HepG2 (cell line): ENCODE results near the gene TRERF1. TPM values are rescaled to one million over a fixed set of nuclear protein-coding genes. Genes with fewer than 3 reads are reported as not detected.

ENCODE experiments used
- ADNP ChIP-seq: sonication (generic); formaldehyde crosslinking; IDR thresholded peaks from 2 replicates; pipeline ENCODE4 v1.4.0; 2020; ENCODE audit warnings: missing genetic modification reagents
- HMGA1 ChIP-seq: sonication (generic); formaldehyde crosslinking; conservative IDR thresholded peaks from 2 replicates; pipeline ENCODE4 v1.4.0; 2020; ENCODE audit warnings: missing genetic modification reagents
- HNRNPK ChIP-seq: fragments of 200-400 bp; formaldehyde crosslinking; IDR thresholded peaks from 2 replicates; pipeline ENCODE4 v1.6.1; 2018; ENCODE audit warnings: low read length, low read depth, moderate library complexity, mild to moderate bottlenecking; ENCODE audit not compliant: poor library complexity, severe bottlenecking
- HNRNPLL ChIP-seq: fragments of 200-400 bp; formaldehyde crosslinking; IDR thresholded peaks from 2 replicates; pipeline ENCODE4 v1.6.1; 2017; ENCODE audit warnings: mild to moderate bottlenecking, low read depth, low read length; ENCODE audit not compliant: poor library complexity, severe bottlenecking
- JUNB ChIP-seq: sonication (generic); formaldehyde crosslinking; IDR thresholded peaks from 2 replicates; pipeline ENCODE4 v1.8.0; 2022; ENCODE audit warnings: missing genetic modification reagents, mild to moderate bottlenecking, borderline replicate concordance
- MED1 ChIP-seq: sonication (generic); formaldehyde crosslinking; IDR thresholded peaks from 2 replicates; pipeline ENCODE4 v1.4.0; 2020; ENCODE audit warnings: missing genetic modification reagents
- MIXL1 ChIP-seq: IDR thresholded peaks from 2 replicates; pipeline ENCODE4 v1.6.1; 2016
- MTA1 ChIP-seq: sonication (generic); formaldehyde crosslinking; IDR thresholded peaks from 2 replicates; pipeline ENCODE4 v1.4.0; 2020; ENCODE audit warnings: missing genetic modification reagents, mild to moderate bottlenecking, borderline replicate concordance
- MXI1 ChIP-seq: IDR thresholded peaks from 3 replicates; pipeline ENCODE4 v1.6.1; 2012; ENCODE audit warnings: low read depth, low read length, inconsistent platforms, borderline replicate concordance
- NR2C2 ChIP-seq: sonication (generic); formaldehyde crosslinking; IDR thresholded peaks from 2 replicates; pipeline ENCODE4 v1.4.0; 2020; ENCODE audit warnings: missing genetic modification reagents, mild to moderate bottlenecking, moderate library complexity, borderline replicate concordance
- PHF21A ChIP-seq: sonication (generic); formaldehyde crosslinking; IDR thresholded peaks from 2 replicates; pipeline ENCODE4 v1.5.0; 2020; ENCODE audit warnings: mild to moderate bottlenecking, missing genetic modification reagents
- RXRB ChIP-seq: IDR thresholded peaks from 2 replicates; pipeline ENCODE4 v1.6.1; 2016; ENCODE audit warnings: borderline replicate concordance, missing genetic modification reagents, missing compliant biosample characterization
- ZNF10 ChIP-seq: sonication (generic); formaldehyde crosslinking; IDR thresholded peaks from 2 replicates; pipeline ENCODE4 v1.4.0; 2020; ENCODE audit warnings: mild to moderate bottlenecking, low read depth, missing genetic modification reagents, borderline replicate concordance
- ZNF274 ChIP-seq: sonication (generic); formaldehyde crosslinking; IDR thresholded peaks from 2 replicates; pipeline ENCODE4 v1.5.1; 2020; ENCODE audit warnings: mild to moderate bottlenecking, missing genetic modification reagents
- ZNF567 ChIP-seq: sonication (generic); formaldehyde crosslinking; IDR thresholded peaks from 2 replicates; pipeline ENCODE4 v1.8.1; 2023; ENCODE audit warnings: mild to moderate bottlenecking, missing genetic modification reagents, borderline replicate concordance
- ZNF749 ChIP-seq: sonication (generic); formaldehyde crosslinking; IDR thresholded peaks from 2 replicates; pipeline ENCODE4 v1.8.0; 2022; ENCODE audit warnings: mild to moderate bottlenecking, missing genetic modification reagents, moderate library complexity, borderline replicate concordance
- ZNF792 ChIP-seq: IDR thresholded peaks from 2 replicates; pipeline ENCODE4 v1.6.1; 2016
- polyA plus RNA-seq, 8 experiments: library from polyadenylated mRNA; depleted of rRNA in 3 of 8; stranded (reverse) in 7 of 8; unstranded in 1 of 8; fragments of >200 nt; fragmentation: Illumina TruSeq in 4 of 8; extraction: Trizol in 4 of 8; gene quantifications; 2 replicates each; pipeline versions ENCODE4 v1.2.1 to v1.2.3, GENCODE V29; 2011 to 2016; ENCODE audit warnings: low read depth in 4 of 8, missing spikeins in 1 of 8, mixed read lengths in 1 of 8; ENCODE audit not compliant: insufficient read depth in 1 of 8
- total RNA-seq, 5 experiments: library from RNA; depleted of rRNA; stranded (reverse); fragments of >200 nt; fragmentation: Illumina TruSeq; extraction: Trizol; gene quantifications; 2 replicates each; pipeline ENCODE4 v1.2.3, GENCODE V29; 2016; ENCODE audit warnings: low read depth in 1 of 5
- TF ChIP-seq, protein P1 (sequence below): sonication (generic); formaldehyde crosslinking; IDR thresholded peaks from 2 replicates; pipeline ENCODE4 v1.4.0; 2020; ENCODE audit warnings: missing genetic modification reagents, mild to moderate bottlenecking, borderline replicate concordance
- TF ChIP-seq, protein P2 (sequence below): sonication (generic); formaldehyde crosslinking; IDR thresholded peaks from 2 replicates; pipeline ENCODE4 v1.5.1; 2020; ENCODE audit warnings: missing genetic modification reagents, mild to moderate bottlenecking, borderline replicate concordance
- TF ChIP-seq, protein P3 (sequence below): sonication (generic); formaldehyde crosslinking; IDR thresholded peaks from 2 replicates; pipeline ENCODE4 v1.8.1; 2022; ENCODE audit warnings: low read depth, mild to moderate bottlenecking, missing genetic modification reagents
- TF ChIP-seq, protein P4 (sequence below): sonication (generic); formaldehyde crosslinking; IDR thresholded peaks from 2 replicates; pipeline ENCODE4 v1.4.0; 2020; ENCODE audit warnings: missing genetic modification reagents

TRERF1 gene
- total and polyA plus RNA-seq, 2 of the 13 experiments (the other 11 are each of a cell fraction or from before 2014, with no cell fraction given) = 0.02 TPM; not detected in 1

DNA sequence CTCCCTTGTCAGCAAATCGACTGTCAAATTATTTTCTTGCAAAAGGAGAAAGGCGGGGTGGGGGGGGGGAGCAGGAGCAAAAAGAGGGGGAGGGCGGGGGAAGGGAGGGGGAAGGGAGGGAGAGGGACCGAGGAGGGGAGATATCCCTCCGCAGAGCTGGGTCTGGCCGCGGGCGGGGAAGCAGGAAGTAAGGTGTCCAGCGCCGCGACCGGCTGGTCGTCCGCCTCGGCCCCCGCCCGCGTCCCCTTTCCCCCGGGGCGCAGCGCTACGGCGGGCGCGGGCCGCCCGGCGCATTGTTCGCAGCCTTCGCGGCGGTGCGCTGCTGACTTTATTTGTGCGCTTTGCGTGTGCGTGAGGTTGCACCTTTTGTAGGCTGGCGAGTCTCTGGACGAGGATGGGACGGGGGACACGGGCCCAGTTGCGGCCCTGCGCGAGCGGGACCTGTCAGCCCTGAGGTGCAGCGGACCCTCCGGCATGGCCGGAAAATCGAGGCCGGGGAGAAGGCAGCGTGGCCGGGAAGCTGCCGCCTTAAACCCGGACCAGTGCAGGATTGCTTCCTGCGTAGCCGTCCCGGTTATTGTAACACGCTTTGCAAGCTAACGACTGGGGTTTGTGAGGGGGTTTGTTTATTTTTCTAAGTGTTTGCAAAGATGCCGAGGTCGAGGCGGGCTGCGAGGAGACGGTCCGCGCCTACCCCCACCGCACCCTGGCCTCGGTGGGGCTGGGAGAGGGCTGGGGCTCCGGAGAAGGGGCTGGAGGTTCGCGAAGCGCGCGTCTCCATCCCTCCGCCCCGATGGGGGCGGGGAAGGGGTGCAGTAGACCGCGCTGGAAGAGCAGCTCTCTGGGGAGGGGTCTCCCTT, 675 bp upstream of the TRERF1 start (continued):
- no peak for TF ChIP-seq RXRB (CRISPR knock-in tag)
- no peak for TF ChIP-seq ZNF274 (CRISPR knock-in tag)
- TF ChIP-seq, protein P1, sequence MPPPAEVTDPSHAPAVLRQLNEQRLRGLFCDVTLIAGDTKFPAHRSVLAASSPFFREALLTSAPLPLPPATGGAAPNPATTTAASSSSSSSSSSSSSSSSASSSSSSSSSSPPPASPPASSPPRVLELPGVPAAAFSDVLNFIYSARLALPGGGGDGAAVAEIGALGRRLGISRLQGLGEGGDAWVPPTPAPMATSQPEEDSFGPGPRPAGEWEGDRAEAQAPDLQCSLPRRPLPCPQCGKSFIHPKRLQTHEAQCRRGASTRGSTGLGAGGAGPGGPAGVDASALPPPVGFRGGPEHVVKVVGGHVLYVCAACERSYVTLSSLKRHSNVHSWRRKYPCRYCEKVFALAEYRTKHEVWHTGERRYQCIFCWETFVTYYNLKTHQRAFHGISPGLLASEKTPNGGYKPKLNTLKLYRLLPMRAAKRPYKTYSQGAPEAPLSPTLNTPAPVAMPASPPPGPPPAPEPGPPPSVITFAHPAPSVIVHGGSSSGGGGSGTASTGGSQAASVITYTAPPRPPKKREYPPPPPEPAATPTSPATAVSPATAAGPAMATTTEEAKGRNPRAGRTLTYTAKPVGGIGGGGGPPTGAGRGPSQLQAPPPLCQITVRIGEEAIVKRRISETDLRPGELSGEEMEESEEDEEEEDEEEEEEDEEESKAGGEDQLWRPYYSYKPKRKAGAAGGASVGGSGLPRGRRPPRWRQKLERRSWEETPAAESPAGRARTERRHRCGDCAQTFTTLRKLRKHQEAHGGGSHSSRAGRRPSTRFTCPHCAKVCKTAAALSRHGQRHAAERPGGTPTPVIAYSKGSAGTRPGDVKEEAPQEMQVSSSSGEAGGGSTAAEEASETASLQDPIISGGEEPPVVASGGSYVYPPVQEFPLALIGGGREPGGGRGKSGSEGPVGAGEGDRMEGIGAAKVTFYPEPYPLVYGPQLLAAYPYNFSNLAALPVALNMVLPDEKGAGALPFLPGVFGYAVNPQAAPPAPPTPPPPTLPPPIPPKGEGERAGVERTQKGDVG (CRISPR knock-in tag) = no peak
- TF ChIP-seq, protein P2, sequence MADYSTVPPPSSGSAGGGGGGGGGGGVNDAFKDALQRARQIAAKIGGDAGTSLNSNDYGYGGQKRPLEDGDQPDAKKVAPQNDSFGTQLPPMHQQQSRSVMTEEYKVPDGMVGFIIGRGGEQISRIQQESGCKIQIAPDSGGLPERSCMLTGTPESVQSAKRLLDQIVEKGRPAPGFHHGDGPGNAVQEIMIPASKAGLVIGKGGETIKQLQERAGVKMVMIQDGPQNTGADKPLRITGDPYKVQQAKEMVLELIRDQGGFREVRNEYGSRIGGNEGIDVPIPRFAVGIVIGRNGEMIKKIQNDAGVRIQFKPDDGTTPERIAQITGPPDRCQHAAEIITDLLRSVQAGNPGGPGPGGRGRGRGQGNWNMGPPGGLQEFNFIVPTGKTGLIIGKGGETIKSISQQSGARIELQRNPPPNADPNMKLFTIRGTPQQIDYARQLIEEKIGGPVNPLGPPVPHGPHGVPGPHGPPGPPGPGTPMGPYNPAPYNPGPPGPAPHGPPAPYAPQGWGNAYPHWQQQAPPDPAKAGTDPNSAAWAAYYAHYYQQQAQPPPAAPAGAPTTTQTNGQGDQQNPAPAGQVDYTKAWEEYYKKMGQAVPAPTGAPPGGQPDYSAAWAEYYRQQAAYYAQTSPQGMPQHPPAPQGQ (CRISPR knock-in tag) = no peak
- TF ChIP-seq ADNP = no peak
- no peak for TF ChIP-seq ZNF10 (CRISPR knock-in tag)
- peak; percentile 49; the same call in 1 of the 2 replicates for TF ChIP-seq MTA1 (CRISPR knock-in tag)
- TF ChIP-seq, protein P3, sequence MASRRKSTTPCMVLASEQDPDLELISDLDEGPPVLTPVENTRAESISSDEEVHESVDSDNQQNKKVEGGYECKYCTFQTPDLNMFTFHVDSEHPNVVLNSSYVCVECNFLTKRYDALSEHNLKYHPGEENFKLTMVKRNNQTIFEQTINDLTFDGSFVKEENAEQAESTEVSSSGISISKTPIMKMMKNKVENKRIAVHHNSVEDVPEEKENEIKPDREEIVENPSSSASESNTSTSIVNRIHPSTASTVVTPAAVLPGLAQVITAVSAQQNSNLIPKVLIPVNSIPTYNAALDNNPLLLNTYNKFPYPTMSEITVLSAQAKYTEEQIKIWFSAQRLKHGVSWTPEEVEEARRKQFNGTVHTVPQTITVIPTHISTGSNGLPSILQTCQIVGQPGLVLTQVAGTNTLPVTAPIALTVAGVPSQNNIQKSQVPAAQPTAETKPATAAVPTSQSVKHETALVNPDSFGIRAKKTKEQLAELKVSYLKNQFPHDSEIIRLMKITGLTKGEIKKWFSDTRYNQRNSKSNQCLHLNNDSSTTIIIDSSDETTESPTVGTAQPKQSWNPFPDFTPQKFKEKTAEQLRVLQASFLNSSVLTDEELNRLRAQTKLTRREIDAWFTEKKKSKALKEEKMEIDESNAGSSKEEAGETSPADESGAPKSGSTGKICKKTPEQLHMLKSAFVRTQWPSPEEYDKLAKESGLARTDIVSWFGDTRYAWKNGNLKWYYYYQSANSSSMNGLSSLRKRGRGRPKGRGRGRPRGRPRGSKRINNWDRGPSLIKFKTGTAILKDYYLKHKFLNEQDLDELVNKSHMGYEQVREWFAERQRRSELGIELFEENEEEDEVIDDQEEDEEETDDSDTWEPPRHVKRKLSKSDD (CRISPR knock-in tag) = no peak
- TF ChIP-seq, protein P4, sequence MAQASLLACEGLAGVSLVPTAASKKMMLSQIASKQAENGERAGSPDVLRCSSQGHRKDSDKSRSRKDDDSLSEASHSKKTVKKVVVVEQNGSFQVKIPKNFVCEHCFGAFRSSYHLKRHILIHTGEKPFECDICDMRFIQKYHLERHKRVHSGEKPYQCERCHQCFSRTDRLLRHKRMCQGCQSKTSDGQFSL (CRISPR knock-in tag) = no peak
- TF ChIP-seq HNRNPK = peak; percentile 99
- no peak for TF ChIP-seq ZNF749
- no peak for TF ChIP-seq ZNF792 (CRISPR knock-in tag)
- no peak for TF ChIP-seq JUNB
- no peak for TF ChIP-seq ZNF567 (CRISPR knock-in tag)
- no peak for TF ChIP-seq MED1 (CRISPR knock-in tag)
- TF ChIP-seq MXI1 = no peak
- TF ChIP-seq PHF21A (CRISPR knock-in tag) = 0 out of 2 replicates have a peak, but pooled peaks have one; percentile 18
- TF ChIP-seq NR2C2 = peak; percentile 27; the same call in 1 of the 2 replicates
- TF ChIP-seq MIXL1 (CRISPR knock-in tag) = no peak
- TF ChIP-seq HNRNPLL = peak; percentile 99
- TF ChIP-seq HMGA1 (CRISPR knock-in tag) = no peak
